Measurements from ENCODE around the gene RAPGEF1. TPM values are rescaled to one million over a fixed set of nuclear protein-coding genes. Genes with fewer than 3 reads are reported as not detected.
A peak's percentile ranks its signal among the peaks of the same experiment; 100 is the strongest.

RAPGEF1 gene
- total and polyA plus RNA-seq, 10 donors: 16.9 to 137 (median 104) TPM

DNA sequence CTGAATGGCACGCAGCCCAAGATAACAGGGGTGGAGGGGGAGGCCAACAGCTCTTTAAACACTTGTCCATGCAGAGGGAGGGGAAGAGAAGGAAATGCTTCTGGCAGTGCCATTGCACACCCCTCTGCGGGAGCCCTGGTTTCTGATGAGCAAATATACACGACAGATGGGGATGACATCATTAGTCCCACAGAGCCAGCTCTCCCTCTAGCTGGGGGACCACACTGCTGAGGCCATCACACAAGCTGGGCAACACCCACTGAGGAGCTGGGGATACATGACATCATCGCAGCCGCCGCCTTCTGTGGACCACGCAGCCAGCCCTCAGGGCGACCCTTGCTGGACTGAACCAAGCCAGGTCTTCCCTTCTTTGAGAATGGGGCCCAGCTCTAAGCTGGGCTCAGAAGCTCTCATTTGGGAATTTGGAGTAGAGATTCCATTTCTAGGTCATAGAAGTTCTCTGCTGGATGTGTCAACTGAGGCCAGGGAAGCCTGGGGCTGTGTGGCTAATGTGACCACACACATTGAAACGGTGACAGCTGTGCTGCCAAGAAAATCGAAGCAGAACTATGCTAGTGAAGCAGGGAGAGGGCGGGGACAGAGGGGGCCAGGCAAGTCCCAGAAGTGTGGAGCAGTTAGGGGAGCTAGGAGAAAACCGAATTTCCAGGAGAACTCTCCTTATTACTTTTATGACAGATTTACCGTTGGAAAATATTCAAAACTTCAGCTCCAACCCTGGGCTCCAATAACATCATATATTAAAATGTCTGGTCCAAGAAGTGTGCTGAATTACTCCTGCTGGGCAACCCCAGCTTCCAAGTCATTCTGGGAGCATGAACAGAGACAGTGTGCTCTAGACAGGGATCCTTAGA lies 115.0 kb downstream of the RAPGEF1 start:
- WGBS, 5 donors: 73 to 82% (median 78%) methylated on average over 12 to 13 of the region's 13 CpGs
- intact Hi-C loops (cut with DNase I; ENCODE audit: low total_unique reads): no loop called here
- peaks cover 0 to 100% (median 60%) of the 10 kb centered on the region in 6 donors for H3K4me1 ChIP-seq

DNA sequence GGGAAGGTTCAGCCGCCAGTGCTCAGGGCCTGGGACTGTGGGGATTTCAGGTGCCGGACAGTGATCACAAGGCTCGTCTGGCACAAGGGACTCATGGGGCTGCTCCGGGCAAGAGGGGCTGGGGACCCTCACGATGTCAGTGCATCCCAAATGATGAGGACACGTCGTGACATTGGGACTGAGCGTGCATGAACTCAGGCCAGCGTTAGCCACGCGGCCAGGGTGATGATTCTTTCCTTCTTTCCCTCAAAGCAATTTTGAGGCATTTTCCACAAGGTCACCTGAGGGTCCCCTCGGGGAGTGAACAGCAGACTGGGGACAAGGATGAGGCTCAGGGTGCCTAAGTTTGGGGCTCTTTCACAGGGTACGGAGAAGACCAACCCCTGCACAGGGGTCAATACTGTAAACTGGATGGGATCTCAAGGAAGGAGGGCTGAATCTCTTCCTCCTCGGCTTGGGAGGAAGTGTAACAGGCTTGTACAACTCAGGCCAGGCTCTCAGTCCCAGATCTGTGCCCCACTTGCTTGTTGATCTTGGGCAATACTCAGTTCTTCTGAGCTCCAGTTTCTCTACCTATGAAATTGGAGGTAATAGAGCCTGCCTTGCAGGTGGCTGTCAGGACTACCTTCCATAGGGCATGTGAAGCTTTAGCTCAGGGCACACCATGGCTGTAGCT lies 116.1 kb downstream of the RAPGEF1 start:
- peaks cover 0 to 90% (median 49%) of the 10 kb centered on the region in 6 donors for H3K4me1 ChIP-seq
- WGBS, 5 donors: 84 to 97% (median 89%) methylated on average over 10 to 14 of the region's 14 CpGs
- intact Hi-C loops (cut with DNase I; ENCODE audit: low total_unique reads): no loop called here

More for the DNA sequence above, 115.0 kb downstream of the RAPGEF1 start:
- no peaks in the 10 kb centered on the region for H3K27me3 ChIP-seq (replicated peaks in 1 of 7)
- peaks cover 3 to 100% (median 59%) of the 10 kb centered on the region in 6 donors for H3K36me3 ChIP-seq
- TF ChIP-seq, protein P1, sequence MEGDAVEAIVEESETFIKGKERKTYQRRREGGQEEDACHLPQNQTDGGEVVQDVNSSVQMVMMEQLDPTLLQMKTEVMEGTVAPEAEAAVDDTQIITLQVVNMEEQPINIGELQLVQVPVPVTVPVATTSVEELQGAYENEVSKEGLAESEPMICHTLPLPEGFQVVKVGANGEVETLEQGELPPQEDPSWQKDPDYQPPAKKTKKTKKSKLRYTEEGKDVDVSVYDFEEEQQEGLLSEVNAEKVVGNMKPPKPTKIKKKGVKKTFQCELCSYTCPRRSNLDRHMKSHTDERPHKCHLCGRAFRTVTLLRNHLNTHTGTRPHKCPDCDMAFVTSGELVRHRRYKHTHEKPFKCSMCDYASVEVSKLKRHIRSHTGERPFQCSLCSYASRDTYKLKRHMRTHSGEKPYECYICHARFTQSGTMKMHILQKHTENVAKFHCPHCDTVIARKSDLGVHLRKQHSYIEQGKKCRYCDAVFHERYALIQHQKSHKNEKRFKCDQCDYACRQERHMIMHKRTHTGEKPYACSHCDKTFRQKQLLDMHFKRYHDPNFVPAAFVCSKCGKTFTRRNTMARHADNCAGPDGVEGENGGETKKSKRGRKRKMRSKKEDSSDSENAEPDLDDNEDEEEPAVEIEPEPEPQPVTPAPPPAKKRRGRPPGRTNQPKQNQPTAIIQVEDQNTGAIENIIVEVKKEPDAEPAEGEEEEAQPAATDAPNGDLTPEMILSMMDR (IDR thresholded peaks at IDR 0.05 in 8 of 11, conservative IDR thresholded peaks at IDR 0.05 in 3 of 11): no peak
- TF ChIP-seq POLR2AphosphoS5 (IDR thresholded peaks at IDR 0.05): peak; percentile 16 to 52 (median 30)
- no peaks in the 10 kb centered on the region for H3K9me3 ChIP-seq
- peak overlapping the region in 5 of 8 donors; percentile 29 to 89 (median 86) for H3K27ac ChIP-seq
- H3K4me3 ChIP-seq: no peak overlapping the region
- DNase-seq: peak; percentile 62

DNA sequence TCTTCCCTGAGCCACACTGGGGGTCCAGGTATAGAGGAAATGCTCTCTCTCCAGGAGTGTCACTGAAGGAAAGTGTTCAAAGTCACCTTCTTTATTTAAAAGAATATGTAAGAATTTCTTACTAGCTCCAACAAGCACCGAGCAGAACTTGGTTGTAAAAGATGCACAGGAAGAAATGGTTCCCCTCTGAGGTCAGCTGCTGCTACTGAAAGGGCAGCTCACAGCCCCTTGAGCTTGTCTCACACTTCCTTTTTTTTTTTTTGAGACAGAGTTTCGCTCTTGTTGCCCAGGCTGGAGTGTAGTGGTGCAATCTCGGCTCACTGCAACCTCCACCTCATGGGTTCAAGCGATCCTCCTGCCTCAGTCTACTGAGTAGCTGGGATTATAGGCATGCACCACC lies 117.4 kb downstream of the RAPGEF1 start:
- intact Hi-C loops (cut with DNase I; ENCODE audit: low total_unique reads): no loop called here
- Histone ChIP-seq H3K27me3 (replicated peaks in 1 of 7) (no peaks in the 10 kb centered on the region), H3K27ac (peak overlapping the region in 7 of 8 donors; percentile 51 to 89 (median 79)), H3K4me3 (peak overlapping the region in 1 of 8 donors; percentile 21), H3K9me3 (no peaks in the 10 kb centered on the region), H3K36me3 (peaks cover 3 to 100% (median 73%) of the 10 kb centered on the region in 6 donors), H3K4me1 (peaks cover 0 to 89% (median 40%) of the 10 kb centered on the region in 6 donors)
- no peak for DNase-seq
- no peak for TF ChIP-seq POLR2A (IDR thresholded peaks at IDR 0.05)
- WGBS, 5 donors: 45 to 56% (median 51%) methylated on average over 4 of the region's 4 CpGs

More for the DNA sequence above, 116.1 kb downstream of the RAPGEF1 start:
- no peaks in the 10 kb centered on the region for H3K9me3 ChIP-seq
- TF ChIP-seq POLR2AphosphoS5 (IDR thresholded peaks at IDR 0.05): peak; percentile 7 to 48 (median 37)
- TF ChIP-seq POLR2A (IDR thresholded peaks at IDR 0.05): no peak
- H3K4me3 ChIP-seq: no peak overlapping the region
- peak; percentile 19 for DNase-seq
- H3K27me3 ChIP-seq (replicated peaks in 1 of 7): no peaks in the 10 kb centered on the region
- peak overlapping the region in 6 of 8 donors; percentile 5 to 89 (median 68) for H3K27ac ChIP-seq
- H3K36me3 ChIP-seq: peaks cover 3 to 100% (median 70%) of the 10 kb centered on the region in 6 donors

DNA sequence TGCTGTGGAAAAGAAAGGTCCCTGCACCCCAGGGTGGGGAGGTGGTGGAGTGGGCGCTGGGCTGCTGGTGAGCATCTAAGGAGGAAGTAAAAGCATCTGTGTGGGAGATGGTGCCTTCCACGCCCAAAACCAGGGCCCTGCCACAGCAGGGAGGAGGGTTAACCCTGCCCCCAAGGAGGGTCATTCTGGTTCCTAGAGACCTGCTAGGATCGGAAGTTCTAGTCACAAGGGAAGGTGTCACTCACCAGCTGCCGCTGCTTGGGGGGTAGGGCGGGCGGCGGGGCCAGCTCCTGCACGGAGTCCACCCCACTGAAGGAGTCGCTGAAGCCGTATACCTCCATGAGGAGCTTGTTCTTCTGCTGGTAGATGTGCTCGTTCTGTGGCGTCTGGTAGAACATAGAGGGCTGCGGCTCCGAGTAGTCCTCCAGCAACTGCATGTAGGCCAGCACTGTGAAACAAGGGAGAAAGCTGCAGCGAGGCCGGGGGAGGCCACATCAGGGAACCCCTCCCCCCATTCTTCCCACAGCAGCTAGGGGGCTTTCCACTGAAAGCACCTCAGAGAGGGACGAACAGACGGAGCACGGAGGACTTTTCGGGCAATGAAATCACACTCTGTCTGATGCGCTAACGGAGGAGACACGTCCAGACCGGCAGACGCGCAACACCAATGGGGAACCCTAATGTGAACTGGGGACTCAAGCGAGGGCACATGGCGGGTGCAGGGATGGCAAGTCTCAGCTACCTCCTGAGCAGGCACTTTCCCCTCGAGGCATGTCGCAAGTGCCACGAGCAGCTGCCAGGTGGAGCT lies 118.1 kb downstream of the RAPGEF1 start:
- Histone ChIP-seq H3K4me1 (peaks cover 0 to 82% (median 36%) of the 10 kb centered on the region in 6 donors), H3K27me3 (replicated peaks in 1 of 7) (no peaks in the 10 kb centered on the region), H3K4me3 (peak overlapping the region in 1 of 8 donors; percentile 21), H3K9me3 (no peaks in the 10 kb centered on the region), H3K27ac (peak overlapping the region; percentile 19 to 89 (median 72)), H3K36me3 (peaks cover 3 to 100% (median 80%) of the 10 kb centered on the region in 6 donors)
- TF ChIP-seq, protein P1 (IDR thresholded peaks at IDR 0.05 in 8 of 11, conservative IDR thresholded peaks at IDR 0.05 in 3 of 11): no peak
- peak; percentile 52 to 66 (median 65) for TF ChIP-seq POLR2AphosphoS5 (IDR thresholded peaks at IDR 0.05)
- WGBS, 5 donors: 76 to 87% (median 82%) methylated on average over 31 of the region's 31 CpGs
- DNase-seq: peak; percentile 82
- intact Hi-C loops (cut with DNase I; ENCODE audit: low total_unique reads): no loop called here

Measured in spleen (tissue), 11 donors.